SK-N-SH (cell line): ENCODE data around the gene TAC4. TPM values are rescaled to one million over a fixed set of nuclear protein-coding genes. Genes with fewer than 3 reads are reported as not detected.
A peak's percentile ranks its signal among the peaks of the same experiment; 100 is the strongest.

Experiments
- CTCF ChIA-PET: fragments of 300-600, 350-600 bp; formaldehyde crosslinking; extraction: SDS; loops from one replicate; lab custom pipeline; 2021; lab: Yijun Ruan, JAX
- POLR2A ChIA-PET: fragments of 350-600 bp; sonication (Branson Sonifier 250); formaldehyde crosslinking; extraction: SDS; loops from one replicate; lab custom pipeline; 2020; ENCODE audit warnings: antibody characterized with exemption, inconsistent platforms; lab: Yijun Ruan, JAX
- DNase-seq: peaks from one replicate; pipeline ENCODE4 v3.0.0; 2012
- H2AFZ ChIP-seq: fragments of 200-600 bp; sonication (generic); 2 replicates; pipeline ENCODE4 v1.8.1; 2016; ENCODE audit warnings: antibody characterized with exemption, mild to moderate bottlenecking, low read depth
- H3F3A ChIP-seq: fragments of 200-600 bp; sonication (generic); replicated peaks from 2 replicates; pipeline ENCODE3; 2016; ENCODE audit warnings: antibody characterized with exemption, mild to moderate bottlenecking; ENCODE audit not compliant: insufficient read depth
- H3K27ac ChIP-seq, 2 experiments: fragments of 200-500 bp in 1 of 2; fragments of 200-600 bp in 1 of 2; sonication (Bioruptor generic) in 1 of 2; sonication (generic), shearing (Covaris generic) in 1 of 2; 2 replicates each; pipeline versions ENCODE4 v1.5.1 to v1.6.1; 2014 to 2016; ENCODE audit warnings: low read depth in 2 of 2, inconsistent platforms in 1 of 2, low read length in 1 of 2, mild to moderate bottlenecking in 1 of 2, mixed read lengths in 1 of 2
- H3K27me3 ChIP-seq: fragments of 200-600 bp; sonication (generic), shearing (Covaris generic); 2 replicates; pipeline ENCODE4 v1.6.1; 2016; ENCODE audit warnings: mixed run types; ENCODE audit not compliant: insufficient read depth
- H3K36me3 ChIP-seq, 2 experiments: fragments of 200-500 bp in 1 of 2; fragments of 200-600 bp in 1 of 2; sonication (Bioruptor generic) in 1 of 2; sonication (generic) in 1 of 2; replicated peaks in 1 of 2; 2 replicates each; pipeline versions ENCODE3 to v1.5.1; 2014 to 2016; ENCODE audit warnings: low read length in 1 of 2, mild to moderate bottlenecking in 1 of 2; ENCODE audit not compliant: insufficient read depth in 2 of 2, control insufficient read depth in 1 of 2
- H3K4me1 ChIP-seq, 2 experiments: fragments of 200-500 bp in 1 of 2; fragments of 200-600 bp in 1 of 2; sonication (Bioruptor generic) in 1 of 2; sonication (generic), shearing (Covaris generic) in 1 of 2; 2 replicates each; pipeline versions ENCODE4 v1.5.1 to v1.6.1; 2014 to 2016; ENCODE audit warnings: low read depth in 1 of 2, low read length in 1 of 2, mixed run types in 1 of 2; ENCODE audit not compliant: insufficient read depth in 2 of 2, control insufficient read depth in 1 of 2
- H3K4me2 ChIP-seq: fragments of 200-600 bp; sonication (generic), shearing (Covaris generic); 2 replicates; pipeline ENCODE4 v1.6.1; 2017; ENCODE audit warnings: mixed run types
- H3K4me3 ChIP-seq, 2 experiments: fragments of 200-500 bp in 1 of 2; fragments of 200-600 bp in 1 of 2; sonication (Bioruptor generic) in 1 of 2; sonication (generic), shearing (Covaris generic) in 1 of 2; 2 replicates each; pipeline versions ENCODE4 v1.5.1 to v1.8.1; 2014 to 2016; ENCODE audit warnings: low read depth in 2 of 2, inconsistent platforms in 1 of 2, low read length in 1 of 2, mild to moderate bottlenecking in 1 of 2, mixed read lengths in 1 of 2, moderate library complexity in 1 of 2
- H3K79me2 ChIP-seq: fragments of 200-600 bp; sonication (generic); 2 replicates; pipeline ENCODE4 v1.8.1; 2017; ENCODE audit warnings: mild to moderate bottlenecking; ENCODE audit not compliant: insufficient read depth
- H3K9ac ChIP-seq: fragments of 200-600 bp; sonication (generic); 2 replicates; pipeline ENCODE4 v1.6.1; 2017; ENCODE audit warnings: mixed run types
- H3K9me2 ChIP-seq: fragments of 200-600 bp; sonication (generic); 2 replicates; pipeline ENCODE4 v1.6.1; 2017; ENCODE audit warnings: mixed run types
- H3K9me3 ChIP-seq: fragments of 200-600 bp; sonication (generic); 2 replicates; pipeline ENCODE4 v1.6.1; 2017; ENCODE audit warnings: mixed run types, mild to moderate bottlenecking, moderate library complexity
- H4K20me1 ChIP-seq: fragments of 200-600 bp; sonication (generic); 2 replicates; pipeline ENCODE4 v1.6.1; 2017; ENCODE audit warnings: mild to moderate bottlenecking, mixed run types; ENCODE audit not compliant: insufficient read depth
- CTCF ChIP-seq: fragments of 200-600 bp; sonication (generic); IDR thresholded peaks from 2 replicates; pipeline ENCODE4 v1.6.1; 2017; ENCODE audit warnings: antibody characterized with exemption, mild to moderate bottlenecking, moderate library complexity
- FOSL2 ChIP-seq: IDR thresholded peaks from 2 replicates; pipeline ENCODE4 v1.4.0; 2012; ENCODE audit warnings: low read depth, mild to moderate bottlenecking, moderate library complexity, borderline replicate concordance
- IRF3 ChIP-seq: fragments of 150-350 bp; IDR thresholded peaks from 2 replicates; pipeline ENCODE4 v1.6.1; 2016; ENCODE audit warnings: mild to moderate bottlenecking, low read depth, low read length
- NRF1 ChIP-seq: IDR thresholded peaks from 2 replicates; pipeline ENCODE4 v1.6.1; 2012; ENCODE audit warnings: low read depth, mild to moderate bottlenecking, low read length
- RAD21 ChIP-seq: IDR thresholded peaks from 2 replicates; pipeline ENCODE4 v1.6.1; 2012; ENCODE audit warnings: mild to moderate bottlenecking, low read length
- RCOR1 ChIP-seq: fragments of 150-350 bp; IDR thresholded peaks from 2 replicates; pipeline ENCODE4 v1.6.1; 2017; ENCODE audit warnings: antibody characterized with exemption, low read length
- SIN3A ChIP-seq: IDR thresholded peaks from 2 replicates; pipeline ENCODE4 v1.6.1; 2012; ENCODE audit warnings: low read depth, mild to moderate bottlenecking, low read length, moderate library complexity, borderline replicate concordance
- SMC3 ChIP-seq: IDR thresholded peaks from 2 replicates; pipeline ENCODE4 v1.6.1; 2012; ENCODE audit warnings: low read depth, low read length, improper control_type of control experiment
- TAF1 ChIP-seq: IDR thresholded peaks from 2 replicates; pipeline ENCODE4 v1.6.1; 2012; ENCODE audit warnings: low read depth, mild to moderate bottlenecking, low read length, moderate library complexity, borderline replicate concordance
- TEAD4 ChIP-seq: IDR thresholded peaks from 2 replicates; pipeline ENCODE4 v1.4.0; 2012; ENCODE audit warnings: mild to moderate bottlenecking, borderline replicate concordance; ENCODE audit not compliant: insufficient read depth
- USF1 ChIP-seq: IDR thresholded peaks from 2 replicates; pipeline ENCODE4 v1.4.0; 2012; ENCODE audit warnings: low read depth, borderline replicate concordance
- YY1 ChIP-seq: IDR thresholded peaks from 2 replicates; pipeline ENCODE4 v1.4.0; 2012; ENCODE audit warnings: low read depth, mild to moderate bottlenecking
- WGBS: methylation state at CpG from one replicate; pipeline ENCODE4 v1.1.6; 2017; ENCODE audit warnings: low lambda C conversion rate; 5-methylcytosine and 5-hydroxymethylcytosine counted together
- polyA plus RNA-seq, 3 experiments: library from polyadenylated mRNA; depleted of rRNA; stranded (reverse); fragments of >200 nt; gene quantifications; 2 replicates each; pipeline ENCODE4 v1.2.3, GENCODE V29; 2012

The TAC4 gene
- polyA plus RNA-seq, 1 of the 3 experiments (the other 2 are of a cell fraction): not detected

- Histone ChIP-seq H3K36me3 (no peaks in the 10 kb centered on the region), H3K4me1 (peaks cover 4 to 14% of the 10 kb centered on the region in 2 experiments; a peak in 1 of 4 replicates), H3K79me2 (no peaks in the 10 kb centered on the region), H2AFZ (peak overlapping the region; percentile 89; the same call in 1 of the 2 replicates), H3K9me2 (no peaks in the 10 kb centered on the region), H3K9ac (peak overlapping the region; percentile 54), H3K9me3 (no peaks in the 10 kb centered on the region), H3K4me3 (peak overlapping the region; percentile 59 to 66), H4K20me1 (no peaks in the 10 kb centered on the region), H3K4me2 (peak overlapping the region; percentile 82), H3K27me3 (peaks cover 10% of the 10 kb centered on the region; the same call in 1 of the 2 replicates), H3K27ac (no peak overlapping the region), H3F3A (peaks cover 5% of the 10 kb centered on the region)
- WGBS: 10% methylated on average over 54 of the region's 55 CpGs
- TF ChIP-seq USF1 (no peak), CTCF (peak; percentile 90), TEAD4 (no peak), SIN3A (peak; percentile 57; the same call in 1 of the 2 replicates), NRF1 (0 out of 2 replicates have a peak, but pooled peaks have one; percentile 6), IRF3 (no peak), TAF1 (no peak), RCOR1 (peak; percentile 9; the same call in 1 of the 2 replicates), RAD21 (peak; percentile 71), YY1 (0 out of 2 replicates have a peak, but pooled peaks have one; percentile 41), FOSL2 (no peak), SMC3 (peak; percentile 65)
- POLR2A ChIA-PET: no interaction called here
- peak; percentile 92 for DNase-seq
- CTCF ChIA-PET: interaction anchor here (0.6 to 40.4 kb wide), 36 partner anchors 8 to 295 kb away, joined by 3 to 1665 read pairs (median 4); partner anchors contain the start of genes DLX3 and KAT7
These were observed 3.8 kb upstream of the TAC4 start for GRCh38 chr17:49851387-49852291.
